CD14-positive monocyte (primary cell): ENCODE measurements around the gene ITPRIPL2. TPM values are rescaled to one million over a fixed set of nuclear protein-coding genes. Genes with fewer than 3 reads are reported as not detected.

ENCODE experiments used
- DNase-seq, 3 donors: peaks; one replicate each; pipeline ENCODE4 v3.0.0-alpha.2; 2011 to 2022
- H2AFZ ChIP-seq: 2 replicates; pipeline ENCODE4 v1.6.0; 2012; ENCODE audit warnings: mild to moderate bottlenecking, low read depth, low read length, inconsistent platforms; ENCODE audit not compliant: insufficient read depth, poor library complexity, severe bottlenecking
- H3K27ac ChIP-seq, 2 donors: 1 replicate in 1 of 2; 2 replicates in 1 of 2; pipeline ENCODE4 v1.5.1; 2012 to 2013; ENCODE audit warnings: low read length in 2 of 2, control low read depth in 1 of 2, inconsistent platforms in 1 of 2, low read depth in 1 of 2, mild to moderate bottlenecking in 1 of 2
- H3K27me3 ChIP-seq, 2 donors: one replicate each; pipeline versions ENCODE4 v1.6.0 to v1.6.1; 2011 to 2013; ENCODE audit warnings: low read length in 2 of 2; ENCODE audit not compliant: control insufficient read depth in 2 of 2, insufficient read depth in 2 of 2
- H3K36me3 ChIP-seq, 2 donors: replicated peaks in 1 of 2; 1 replicate in 1 of 2; 2 replicates in 1 of 2; pipeline versions ENCODE4 v1.5.1 to v1.6.1; 2012 to 2013; ENCODE audit warnings: low read length in 2 of 2, control low read depth in 1 of 2, inconsistent platforms in 1 of 2, mild to moderate bottlenecking in 1 of 2; ENCODE audit not compliant: insufficient read depth in 2 of 2, control insufficient read depth in 1 of 2
- H3K4me1 ChIP-seq, 2 donors: 1 replicate in 1 of 2; 2 replicates in 1 of 2; pipeline versions ENCODE4 v1.5.1 to v1.6.1; 2012 to 2013; ENCODE audit warnings: low read length in 2 of 2, control low read depth in 1 of 2, inconsistent platforms in 1 of 2, mild to moderate bottlenecking in 1 of 2, moderate library complexity in 1 of 2; ENCODE audit not compliant: insufficient read depth in 2 of 2, control insufficient read depth in 1 of 2
- H3K4me2 ChIP-seq: replicated peaks from 2 replicates; pipeline ENCODE3; 2012; ENCODE audit warnings: low read length, moderate library complexity, mild to moderate bottlenecking; ENCODE audit not compliant: poor library complexity, severe bottlenecking; ENCODE audit errors: extremely low read depth
- H3K4me3 ChIP-seq, 3 experiments: fragments of 200-600 bp in 1 of 3; sonication (generic) in 1 of 3; replicated peaks in 1 of 3; 1 replicate in 2 of 3; 2 replicates in 1 of 3; pipeline ENCODE4 v1.5.1; 2011 to 2013; ENCODE audit warnings: low read length in 3 of 3, mild to moderate bottlenecking in 3 of 3, control low read depth in 2 of 3, low read depth in 2 of 3, inconsistent platforms in 1 of 3, moderate library complexity in 1 of 3
- H3K79me2 ChIP-seq: 2 replicates; pipeline ENCODE4 v1.6.0; 2012; ENCODE audit warnings: mild to moderate bottlenecking, control low read depth, inconsistent platforms, low read length, moderate library complexity; ENCODE audit not compliant: insufficient read depth
- H3K9ac ChIP-seq: 2 replicates; pipeline ENCODE4 v1.6.0; 2017; ENCODE audit warnings: low read length, mild to moderate bottlenecking; ENCODE audit not compliant: insufficient read depth, poor library complexity, severe bottlenecking
- H3K9me3 ChIP-seq, 2 donors: replicated peaks in 1 of 2; 1 replicate in 1 of 2; 2 replicates in 1 of 2; pipeline versions ENCODE4 v1.5.1 to v1.6.1; 2012 to 2013; ENCODE audit warnings: low read length in 2 of 2, control low read depth in 1 of 2; ENCODE audit not compliant: control insufficient read depth in 1 of 2, insufficient read depth in 1 of 2
- H4K20me1 ChIP-seq: 2 replicates; pipeline ENCODE4 v1.6.0; 2012; ENCODE audit warnings: mild to moderate bottlenecking, low read length, control low read depth, moderate library complexity; ENCODE audit not compliant: insufficient read depth
- H3K27ac Mint-ChIP-seq, 7 donors: one replicate each; pipeline ENCODE4 v1.8.0; 2020; ENCODE audit warnings: mild to moderate bottlenecking in 7 of 7, mixed read lengths in 7 of 7, moderate library complexity in 6 of 7, inconsistent platforms in 2 of 7
- H3K27me3 Mint-ChIP-seq, 3 donors: one replicate each; pipeline ENCODE4 v1.8.0; 2021 to 2022; ENCODE audit warnings: low read depth in 3 of 3, mild to moderate bottlenecking in 3 of 3, mixed read lengths in 3 of 3, moderate library complexity in 3 of 3, inconsistent platforms in 1 of 3
- H3K36me3 Mint-ChIP-seq, 2 donors: one replicate each; pipeline ENCODE4 v1.8.0; 2020; ENCODE audit warnings: mixed read lengths in 2 of 2, inconsistent platforms in 1 of 2, mild to moderate bottlenecking in 1 of 2
- H3K4me1 Mint-ChIP-seq: one replicate; pipeline ENCODE4 v1.8.0; 2020; ENCODE audit warnings: mild to moderate bottlenecking, mixed read lengths
- H3K4me3 Mint-ChIP-seq, 2 donors: one replicate each; pipeline ENCODE4 v1.8.0; 2020; ENCODE audit warnings: mild to moderate bottlenecking in 2 of 2, mixed read lengths in 2 of 2, moderate library complexity in 1 of 2
- H3K9me3 Mint-ChIP-seq, 7 donors: one replicate each; pipeline ENCODE4 v1.8.0; 2020 to 2022; ENCODE audit warnings: mixed read lengths in 7 of 7, mild to moderate bottlenecking in 6 of 7, moderate library complexity in 6 of 7, inconsistent platforms in 2 of 7
- CTCF ChIP-seq: fragments of 200-600 bp; IDR thresholded peaks from one replicate; pipeline ENCODE4 v1.8.0; 2022; ENCODE audit warnings: antibody characterized with exemption, mild to moderate bottlenecking
- WGBS: methylation state at CpG from one replicate; pipeline ENCODE4 v1.1.5; 2013; ENCODE audit warnings: missing lambda C conversion rate; ENCODE audit not compliant: insufficient coverage; 5-methylcytosine and 5-hydroxymethylcytosine counted together
- intact Hi-C, 2 donors: fragments of 100-400 bp; cut with micrococcal nuclease; formaldehyde crosslinking; loops; one replicate each; pipeline versions ENCODE4 v1.15.0 to v1.15.1; 2023
- polyA plus RNA-seq, 3 donors: library from polyadenylated mRNA; depleted of rRNA in 1 of 3; unstranded in 2 of 3; stranded (reverse) in 1 of 3; fragments of 300-500 nt in 2 of 3; fragments of >200 nt in 1 of 3; fragmentation: Illumina TruSeq in 2 of 3; gene quantifications; 1 replicate in 2 of 3; 2 replicates in 1 of 3; pipeline ENCODE4 v1.2.3, GENCODE V29; 2012 to 2021

ITPRIPL2 gene
- polyA plus RNA-seq, 3 donors, result 7.9 to 9.0 (median 8.2) TPM

- intact Hi-C loops, result loop anchor here in 1 of 2 donors (5.0 kb wide), 1 partner anchor 38 kb away; no protein-coding TSS in a partner anchor
- peak overlapping the region in 2 of 7 donors; percentile 56 to 83 for H3K27ac Mint-ChIP-seq
- no peak overlapping the region for H3K4me2 ChIP-seq
- peak overlapping the region in 1 of 2 donors; percentile 36 for H3K4me3 Mint-ChIP-seq
- H3K27me3 ChIP-seq, result no peaks in the 10 kb centered on the region
- no peaks in the 10 kb centered on the region for H4K20me1 ChIP-seq
- H3K36me3 ChIP-seq, result no peaks in the 10 kb centered on the region
- H3K9me3 Mint-ChIP-seq, result peaks cover 7 to 17% (median 13%) of the 10 kb centered on the region in 7 donors
- peaks cover 3 to 6% of the 10 kb centered on the region in 2 donors for H3K4me1 ChIP-seq
- H3K36me3 Mint-ChIP-seq, result no peaks in the 10 kb centered on the region
- no peak for TF ChIP-seq CTCF
- H3K4me3 ChIP-seq, result no peak overlapping the region
- 29% methylated on average over 3 of the region's 11 CpGs for WGBS
- H2AFZ ChIP-seq, result no peak overlapping the region
- H3K4me1 Mint-ChIP-seq, result peaks cover 18% of the 10 kb centered on the region
- DNase-seq, result peak; percentile 39 to 75 (median 69)
- no peak overlapping the region for H3K27ac ChIP-seq
- H3K27me3 Mint-ChIP-seq, result peaks cover 4 to 17% (median 12%) of the 10 kb centered on the region in 3 donors
- no peak overlapping the region for H3K9ac ChIP-seq
- no peaks in the 10 kb centered on the region for H3K79me2 ChIP-seq
- peaks cover 0 to 8% of the 10 kb centered on the region in 2 donors for H3K9me3 ChIP-seq
Observed at GRCh38 chr16:19094542-19095365, 19.0 kb upstream of the ITPRIPL2 start.

- peaks cover 2 to 14% (median 13%) of the 10 kb centered on the region in 3 donors for H3K27me3 Mint-ChIP-seq
- no peak overlapping the region for H3K9ac ChIP-seq
- no peak overlapping the region for H3K4me3 Mint-ChIP-seq
- DNase-seq, result peak in 1 of 3 donors; percentile 25
- no peak overlapping the region for H3K27ac ChIP-seq
- H3K36me3 Mint-ChIP-seq, result no peaks in the 10 kb centered on the region
- no peak overlapping the region for H3K4me3 ChIP-seq
- no peak overlapping the region for H3K4me2 ChIP-seq
- 100% methylated on average over 2 of the region's 5 CpGs for WGBS
- H2AFZ ChIP-seq, result no peak overlapping the region
- H3K79me2 ChIP-seq, result no peaks in the 10 kb centered on the region
- no peak for TF ChIP-seq CTCF
- peaks cover 0 to 8% of the 10 kb centered on the region in 2 donors for H3K9me3 ChIP-seq
- intact Hi-C loops, result loop anchor here in 1 of 2 donors (5.0 kb wide), 1 partner anchor 37 kb away; no protein-coding TSS in a partner anchor
- peaks cover 18% of the 10 kb centered on the region for H3K4me1 Mint-ChIP-seq
- peak overlapping the region in 1 of 7 donors; percentile 56 for H3K27ac Mint-ChIP-seq
- peaks cover 3 to 6% of the 10 kb centered on the region in 2 donors for H3K4me1 ChIP-seq
- H3K27me3 ChIP-seq, result no peaks in the 10 kb centered on the region
- H3K36me3 ChIP-seq, result no peaks in the 10 kb centered on the region
- no peaks in the 10 kb centered on the region for H4K20me1 ChIP-seq
- H3K9me3 Mint-ChIP-seq, result peaks cover 7 to 17% (median 13%) of the 10 kb centered on the region in 7 donors
Observed at GRCh38 chr16:19095654-19096053, 18.1 kb upstream of the ITPRIPL2 start.
